A549 (cell line): Measurements from ENCODE around the gene GPR18.

Source experiments
- EHF ChIP-seq: fragments of 250-450 bp; sonication (Bioruptor Pico); IDR thresholded peaks from 2 replicates; pipeline ENCODE4 v1.5.0; 2020; ENCODE audit warnings: mild to moderate bottlenecking
- FOSB ChIP-seq: fragments of 250-450 bp; sonication (Bioruptor Pico); IDR thresholded peaks from 2 replicates; pipeline ENCODE4 v1.5.0; 2020; ENCODE audit warnings: mild to moderate bottlenecking, moderate library complexity
- HOXA7 ChIP-seq: fragments of 250-450 bp; sonication (Bioruptor Pico); IDR thresholded peaks from 2 replicates; pipeline ENCODE4 v1.5.0; 2020; ENCODE audit warnings: mild to moderate bottlenecking, moderate library complexity
- JUN ChIP-seq, 2 experiments: fragments of >200 bp; sonication (Bioruptor Twin); formaldehyde crosslinking; IDR thresholded peaks; 2 replicates in 1 of 2; 3 replicates in 1 of 2; pipeline ENCODE4 v1.6.1; 2016 to 2017
- POLR2A ChIP-seq: IDR thresholded peaks from 2 replicates; pipeline ENCODE4 v1.6.1; 2012; ENCODE audit warnings: mild to moderate bottlenecking, low read length
- ZNF302 ChIP-seq: fragments of 250-450 bp; sonication (Bioruptor Pico); IDR thresholded peaks from 2 replicates; pipeline ENCODE4 v1.9.0; 2021; ENCODE audit warnings: inconsistent platforms, mild to moderate bottlenecking, moderate library complexity
- TF ChIP-seq, protein P1 (sequence below): fragments of >200 bp; sonication (Bioruptor Twin); formaldehyde crosslinking; IDR thresholded peaks from 3 replicates; pipeline ENCODE4 v1.5.1; 2016
- TF ChIP-seq, protein P2 (sequence below): IDR thresholded peaks from 2 replicates; pipeline ENCODE4 v1.6.1; 2012; ENCODE audit warnings: low read depth, borderline replicate concordance

DNA sequence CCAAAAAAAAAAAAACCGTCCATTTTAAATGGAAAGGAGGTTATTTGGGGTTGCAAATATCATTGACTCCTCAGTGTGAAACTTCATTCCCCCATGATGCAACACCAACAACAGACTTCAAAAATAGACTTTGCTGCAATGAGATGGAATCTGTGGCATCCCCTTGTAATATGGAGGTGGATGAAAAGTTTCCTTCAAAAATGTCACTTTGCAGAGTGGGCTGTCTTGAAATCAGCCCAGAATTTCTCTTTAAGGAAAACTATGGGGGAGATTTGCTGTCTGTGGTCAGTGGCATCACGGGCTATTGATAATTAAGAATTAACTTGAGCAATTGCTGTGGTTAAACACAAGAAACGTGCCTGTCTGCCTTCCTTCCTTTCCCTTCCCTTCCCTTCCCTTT, 1.5 kb downstream of the GPR18 start:
- TF ChIP-seq, protein P1, sequence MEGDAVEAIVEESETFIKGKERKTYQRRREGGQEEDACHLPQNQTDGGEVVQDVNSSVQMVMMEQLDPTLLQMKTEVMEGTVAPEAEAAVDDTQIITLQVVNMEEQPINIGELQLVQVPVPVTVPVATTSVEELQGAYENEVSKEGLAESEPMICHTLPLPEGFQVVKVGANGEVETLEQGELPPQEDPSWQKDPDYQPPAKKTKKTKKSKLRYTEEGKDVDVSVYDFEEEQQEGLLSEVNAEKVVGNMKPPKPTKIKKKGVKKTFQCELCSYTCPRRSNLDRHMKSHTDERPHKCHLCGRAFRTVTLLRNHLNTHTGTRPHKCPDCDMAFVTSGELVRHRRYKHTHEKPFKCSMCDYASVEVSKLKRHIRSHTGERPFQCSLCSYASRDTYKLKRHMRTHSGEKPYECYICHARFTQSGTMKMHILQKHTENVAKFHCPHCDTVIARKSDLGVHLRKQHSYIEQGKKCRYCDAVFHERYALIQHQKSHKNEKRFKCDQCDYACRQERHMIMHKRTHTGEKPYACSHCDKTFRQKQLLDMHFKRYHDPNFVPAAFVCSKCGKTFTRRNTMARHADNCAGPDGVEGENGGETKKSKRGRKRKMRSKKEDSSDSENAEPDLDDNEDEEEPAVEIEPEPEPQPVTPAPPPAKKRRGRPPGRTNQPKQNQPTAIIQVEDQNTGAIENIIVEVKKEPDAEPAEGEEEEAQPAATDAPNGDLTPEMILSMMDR = no peak
- TF ChIP-seq HOXA7 (CRISPR knock-in tag) (no peak), POLR2A (no peak), JUN (IDR thresholded peaks at IDR 0.05) (no peak), ZNF302 (CRISPR knock-in tag) (no peak), FOSB (CRISPR knock-in tag) (no peak), EHF (CRISPR knock-in tag) (no peak)
- TF ChIP-seq, protein P2, sequence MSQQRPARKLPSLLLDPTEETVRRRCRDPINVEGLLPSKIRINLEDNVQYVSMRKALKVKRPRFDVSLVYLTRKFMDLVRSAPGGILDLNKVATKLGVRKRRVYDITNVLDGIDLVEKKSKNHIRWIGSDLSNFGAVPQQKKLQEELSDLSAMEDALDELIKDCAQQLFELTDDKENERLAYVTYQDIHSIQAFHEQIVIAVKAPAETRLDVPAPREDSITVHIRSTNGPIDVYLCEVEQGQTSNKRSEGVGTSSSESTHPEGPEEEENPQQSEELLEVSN = no peak
